Renal cortical epithelial cell (primary cell): ENCODE measurements around the gene HOXC5. TPM values are rescaled to one million over a fixed set of nuclear protein-coding genes. Genes with fewer than 3 reads are reported as not detected.
"Not testable (repeated sequence)": the region's sequence is repeated elsewhere in the genome, so short reads cannot be mapped to it uniquely, and the experiment has no call there.

ENCODE experiments used
- DNase-seq: peaks from one replicate; pipeline ENCODE4 v3.0.0-alpha.2; 2011; ENCODE audit warnings: low read depth
- total RNA-seq: library from RNA; depleted of rRNA; stranded (reverse); fragments of >200 nt; gene quantifications from 2 replicates; pipeline ENCODE4 v1.2.3, GENCODE V29; 2014

HOXC5 gene
- total RNA-seq, 1 donor from 2014 or later: 0.80 TPM

DNA sequence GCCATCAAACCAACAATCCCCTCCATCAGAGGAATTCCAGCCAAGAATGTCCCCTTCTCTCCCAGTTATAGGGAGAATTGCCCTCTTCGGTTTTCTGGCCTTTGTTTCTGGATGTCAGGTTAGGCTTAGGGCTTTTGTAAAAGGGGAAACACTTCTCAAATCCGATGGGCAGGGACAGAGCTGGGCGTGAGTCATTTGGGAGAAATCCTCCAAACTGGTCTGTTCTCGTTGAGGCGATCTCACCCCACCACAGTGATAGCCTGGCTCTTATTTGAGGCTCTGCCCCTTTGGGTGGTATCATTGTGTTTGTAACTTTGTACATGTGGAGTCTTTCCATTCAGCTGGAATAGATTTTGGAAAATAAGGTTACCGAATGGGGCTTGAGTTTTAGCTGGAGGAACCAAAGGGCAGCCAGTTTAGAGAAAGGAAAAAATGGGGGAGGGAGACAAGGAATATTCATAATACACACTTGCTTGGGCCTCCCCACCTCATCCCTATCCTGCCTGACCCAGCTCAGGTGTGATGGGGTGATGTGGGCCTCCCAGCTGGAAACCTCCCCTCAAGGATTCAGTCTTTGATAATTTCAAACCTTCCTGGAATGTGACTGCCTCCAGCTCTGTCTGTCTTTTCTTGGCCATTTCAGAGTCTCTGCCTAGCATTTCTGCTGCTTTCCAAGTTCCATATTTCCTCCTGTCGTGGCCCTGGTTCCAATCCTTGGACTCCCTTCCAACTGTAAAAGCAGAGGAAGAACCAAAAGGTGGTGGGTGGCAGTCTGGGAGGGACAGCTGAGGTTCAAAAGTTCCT lies 28.3 kb downstream of the HOXC5 start:
- no peak for DNase-seq

DNA sequence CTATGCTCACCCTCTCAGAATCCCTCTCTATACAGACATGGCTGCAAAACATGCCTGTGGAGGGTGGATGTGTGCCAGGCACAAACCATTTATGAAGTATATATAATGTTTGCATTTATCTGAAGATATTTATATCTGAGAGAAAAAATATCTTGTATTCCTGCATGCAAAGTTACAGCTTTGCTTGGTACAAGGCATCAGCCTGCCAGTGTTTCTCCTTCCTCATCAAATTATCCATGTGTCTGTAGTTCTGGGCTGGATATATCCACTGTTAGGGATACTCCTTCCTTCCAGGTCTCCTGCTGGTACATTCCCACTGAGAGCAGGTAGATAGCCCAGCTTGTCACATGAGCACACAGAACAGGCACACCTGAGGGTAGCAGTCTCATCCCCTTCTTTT lies 32.8 kb downstream of the HOXC5 start:
- DNase-seq: no peak

DNA sequence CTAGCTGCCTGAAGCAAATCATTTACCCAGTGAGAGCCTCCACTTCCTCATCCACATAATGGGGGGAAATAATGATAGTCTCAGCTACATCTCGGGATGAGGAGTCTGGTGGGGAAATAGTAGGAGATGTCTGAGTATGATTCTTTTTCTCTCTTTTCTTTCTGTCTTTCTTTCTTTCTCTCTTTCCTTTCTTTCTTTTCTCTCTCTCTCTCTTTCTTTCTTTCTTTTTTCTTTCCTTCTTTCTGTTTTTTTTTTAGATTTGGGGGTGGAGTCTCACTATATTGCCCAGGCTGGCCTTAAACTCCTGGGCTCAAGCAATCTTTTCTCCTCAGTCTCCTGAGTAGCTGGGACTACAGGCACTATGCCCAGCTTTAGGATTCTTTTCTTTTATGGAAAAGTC lies 33.6 kb downstream of the HOXC5 start:
- DNase-seq: no peak

DNA sequence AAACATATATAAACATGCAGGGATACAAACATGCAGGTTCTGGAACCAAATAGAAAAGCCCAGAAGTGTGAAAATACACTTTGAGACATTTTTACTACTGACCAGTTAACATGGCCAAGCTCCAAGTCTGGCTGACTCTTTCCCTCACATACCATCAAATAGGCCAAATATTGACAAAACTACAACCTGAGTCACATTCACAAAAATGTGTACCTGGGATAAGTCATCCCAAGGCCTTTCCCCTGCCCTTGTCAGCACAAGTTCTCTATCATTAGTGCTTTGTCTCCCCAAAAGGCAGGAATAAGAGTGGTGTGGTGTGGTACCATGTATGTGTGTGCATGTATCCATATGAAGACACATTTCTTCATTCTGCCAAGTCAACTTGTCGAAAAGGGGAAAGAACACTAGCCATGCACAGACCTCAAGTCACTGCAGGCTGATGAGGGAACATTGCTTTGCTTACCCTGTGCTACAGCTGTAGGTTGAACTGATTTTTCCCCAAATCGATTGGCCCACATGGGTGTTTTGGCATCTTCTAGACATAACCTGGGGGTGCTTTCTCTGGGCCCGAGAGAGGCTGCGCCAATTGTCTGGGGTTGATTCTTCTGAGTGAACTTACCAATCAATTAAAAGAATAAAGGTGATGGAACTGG lies 35.7 kb downstream of the HOXC5 start:
- no peak for DNase-seq

DNA sequence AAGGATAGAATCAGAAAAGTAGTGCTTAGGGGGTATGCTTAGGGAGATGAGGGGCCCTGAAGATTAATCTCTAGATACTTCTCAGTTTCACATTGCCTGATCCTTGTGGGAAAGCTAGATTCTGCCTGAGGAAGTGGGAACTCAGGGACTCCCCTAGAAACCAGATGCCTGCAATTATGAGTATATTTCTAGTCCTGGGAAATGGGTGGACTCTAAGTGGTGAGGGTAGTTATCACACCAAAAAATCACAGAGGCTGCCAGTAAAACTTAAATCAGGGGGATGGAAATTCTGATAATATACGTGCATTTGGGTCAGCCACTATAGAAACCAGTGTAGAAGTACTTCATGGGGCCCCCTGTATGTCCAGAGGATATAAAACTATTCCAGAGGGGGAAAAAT lies 39.1 kb downstream of the HOXC5 start:
- DNase-seq: no peak

DNA sequence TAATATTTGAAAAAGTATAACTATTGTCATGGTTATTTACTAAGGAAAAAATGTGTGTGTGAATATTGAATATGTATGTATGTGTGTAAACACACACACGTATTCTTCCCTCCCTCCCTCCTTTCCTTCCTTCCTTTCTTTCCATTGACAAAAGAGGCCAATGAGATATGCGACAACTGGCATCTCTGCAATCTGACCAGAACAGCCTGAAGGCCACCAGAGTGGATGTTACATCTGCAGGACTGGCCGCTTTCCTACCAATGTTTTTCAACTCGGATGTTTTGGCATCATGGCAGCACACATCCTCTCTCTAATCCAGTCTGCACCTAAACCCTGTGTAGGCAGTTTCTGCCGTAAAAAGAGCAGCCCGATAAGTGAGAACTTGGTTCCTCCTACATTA lies 41.5 kb downstream of the HOXC5 start:
- DNase-seq: no peak

DNA sequence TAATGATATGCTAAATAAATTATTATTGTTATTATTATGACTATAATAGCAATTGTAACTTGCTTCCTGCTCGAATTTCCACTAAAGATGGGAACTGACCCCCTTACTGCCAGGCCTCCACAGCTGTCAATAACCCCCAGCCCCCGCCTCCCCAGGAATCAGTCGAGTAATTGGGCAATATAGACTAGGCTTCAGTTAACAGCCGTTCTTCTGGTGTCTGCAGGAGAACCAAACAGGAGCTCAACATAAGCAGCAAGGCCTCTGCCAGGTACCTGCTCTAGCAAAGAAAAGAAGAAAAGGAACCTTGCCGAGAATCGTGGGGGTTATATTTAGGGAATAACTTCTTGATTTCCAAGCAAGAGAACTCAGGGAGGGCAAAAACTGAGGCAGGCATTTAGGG lies 42.6 kb downstream of the HOXC5 start:
- no peak for DNase-seq

DNA sequence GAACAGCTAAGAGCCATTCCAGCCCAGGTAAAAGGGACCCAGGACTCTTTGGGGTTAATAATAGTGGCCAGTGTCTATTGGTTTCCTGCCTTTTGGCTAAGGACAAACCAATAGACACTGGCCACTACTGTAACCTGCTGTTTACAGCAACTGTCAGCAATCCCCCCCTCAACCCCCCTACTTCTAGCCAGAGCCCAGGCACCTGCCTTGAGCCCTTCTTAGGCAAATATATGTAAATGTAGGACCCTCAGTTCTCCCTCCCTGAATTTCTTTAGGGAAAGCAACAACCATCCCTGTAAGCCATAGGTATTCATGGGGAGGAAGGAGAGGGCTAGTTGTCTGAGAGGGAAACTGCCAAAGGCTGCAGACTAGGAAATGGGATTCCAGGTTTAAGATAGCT lies 43.1 kb downstream of the HOXC5 start:
- no peak for DNase-seq

DNA sequence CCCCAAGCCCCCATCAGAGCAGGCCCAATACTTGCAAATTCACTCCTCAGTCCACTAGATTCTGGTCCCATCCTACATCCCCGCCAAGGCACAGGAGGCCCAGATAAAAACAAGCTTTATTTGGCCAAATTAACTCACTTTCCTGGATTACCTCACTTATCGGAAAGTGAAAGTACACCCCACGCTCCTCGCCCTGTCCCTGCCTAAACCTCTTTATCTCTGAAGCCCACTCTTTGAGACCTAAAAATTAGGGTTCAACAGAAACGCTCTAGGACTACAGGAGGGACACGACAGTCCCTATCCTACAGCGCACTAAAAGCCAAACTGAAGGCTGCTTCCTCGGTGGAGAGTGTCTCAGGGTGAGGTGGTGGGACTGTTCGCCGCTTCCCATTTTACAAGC lies 45.0 kb downstream of the HOXC5 start:
- not testable (repeated sequence) for DNase-seq

DNA sequence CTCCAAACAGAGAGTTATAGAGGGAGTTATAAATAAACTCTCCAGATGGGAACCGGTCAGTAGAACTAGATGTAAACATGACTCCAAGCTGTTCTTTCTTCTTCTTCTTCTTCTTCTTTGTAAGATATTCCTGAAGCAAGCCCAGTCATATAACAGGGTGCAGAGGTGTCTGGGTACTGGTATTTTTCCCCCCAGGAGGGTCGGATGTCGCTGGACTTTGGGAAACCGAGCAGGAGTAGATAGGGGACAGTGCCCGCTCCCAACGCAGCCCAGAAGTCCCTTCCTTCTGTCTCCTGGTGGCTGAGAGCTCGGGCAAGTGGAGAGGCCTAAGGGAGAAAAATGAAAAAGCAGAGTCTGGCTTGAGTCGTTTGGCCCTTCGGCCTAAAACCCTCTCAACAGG lies 46.3 kb downstream of the HOXC5 start:
- not testable (repeated sequence) for DNase-seq

DNA sequence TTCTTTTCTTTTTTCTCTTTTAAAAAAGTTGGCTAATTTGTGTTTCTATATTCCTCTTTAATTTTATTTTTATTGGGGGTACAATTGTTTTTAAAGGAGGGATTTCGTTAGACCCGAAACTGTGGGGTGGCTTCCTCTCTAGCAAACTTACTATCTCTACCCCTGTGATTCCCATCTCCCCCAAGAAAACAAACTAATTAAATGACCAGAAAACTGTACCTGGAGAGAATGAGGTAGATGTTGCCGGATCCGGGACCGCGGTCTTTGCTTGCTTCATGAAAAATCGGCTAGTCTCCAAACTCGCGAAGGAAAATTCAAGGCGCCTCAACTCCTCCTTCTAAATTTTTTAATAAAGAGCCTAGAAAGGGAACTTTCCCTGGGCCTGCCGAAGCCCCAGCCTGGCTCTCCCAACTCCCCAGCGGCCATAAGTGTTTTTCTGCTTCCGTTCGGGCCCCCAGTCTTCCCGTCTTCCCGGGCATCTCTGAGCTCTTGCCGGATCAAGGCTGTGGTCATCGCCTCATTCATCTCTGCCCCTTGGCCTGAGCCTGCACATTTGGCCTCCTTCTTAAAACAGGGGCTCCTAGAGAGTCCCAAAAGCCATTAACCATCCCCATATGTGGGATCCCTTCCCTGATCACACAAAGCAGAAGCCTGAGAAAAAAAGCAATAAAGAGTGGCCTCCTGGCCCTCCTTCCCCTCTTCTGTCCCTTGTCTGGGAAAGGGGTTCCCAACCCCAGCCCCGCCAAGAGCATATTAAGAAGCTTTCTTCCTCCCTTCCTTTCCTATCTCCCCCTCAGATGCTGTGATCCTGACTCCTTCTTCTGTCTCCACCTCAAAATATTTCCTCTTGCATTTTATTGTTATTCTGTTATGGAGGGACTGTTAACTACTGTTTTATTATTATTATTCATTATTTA lies 47.4 kb downstream of the HOXC5 start:
- not testable (repeated sequence) for DNase-seq

DNA sequence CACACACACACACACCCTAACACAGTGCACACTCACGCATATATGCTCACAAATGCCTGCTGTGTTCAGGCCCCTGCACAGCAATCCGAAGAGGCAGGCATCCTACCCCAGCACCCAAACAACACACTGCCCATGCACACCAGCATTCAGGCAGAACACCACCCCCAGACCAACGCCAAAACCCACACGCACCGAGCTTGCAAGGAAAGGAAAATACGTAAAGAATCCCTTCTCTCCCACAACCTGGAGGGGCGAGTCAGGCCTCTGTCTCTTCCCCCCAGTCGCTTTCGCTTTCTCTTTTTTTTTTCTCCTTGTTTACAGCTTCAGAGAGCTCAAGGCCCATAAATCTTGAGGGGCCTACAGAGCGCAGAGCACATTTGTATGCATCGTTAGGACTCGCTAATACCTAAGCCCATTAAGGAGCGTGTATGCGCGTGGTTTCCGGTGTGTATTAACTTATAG lies 48.2 kb downstream of the HOXC5 start:
- DNase-seq: peak; percentile 71

DNA sequence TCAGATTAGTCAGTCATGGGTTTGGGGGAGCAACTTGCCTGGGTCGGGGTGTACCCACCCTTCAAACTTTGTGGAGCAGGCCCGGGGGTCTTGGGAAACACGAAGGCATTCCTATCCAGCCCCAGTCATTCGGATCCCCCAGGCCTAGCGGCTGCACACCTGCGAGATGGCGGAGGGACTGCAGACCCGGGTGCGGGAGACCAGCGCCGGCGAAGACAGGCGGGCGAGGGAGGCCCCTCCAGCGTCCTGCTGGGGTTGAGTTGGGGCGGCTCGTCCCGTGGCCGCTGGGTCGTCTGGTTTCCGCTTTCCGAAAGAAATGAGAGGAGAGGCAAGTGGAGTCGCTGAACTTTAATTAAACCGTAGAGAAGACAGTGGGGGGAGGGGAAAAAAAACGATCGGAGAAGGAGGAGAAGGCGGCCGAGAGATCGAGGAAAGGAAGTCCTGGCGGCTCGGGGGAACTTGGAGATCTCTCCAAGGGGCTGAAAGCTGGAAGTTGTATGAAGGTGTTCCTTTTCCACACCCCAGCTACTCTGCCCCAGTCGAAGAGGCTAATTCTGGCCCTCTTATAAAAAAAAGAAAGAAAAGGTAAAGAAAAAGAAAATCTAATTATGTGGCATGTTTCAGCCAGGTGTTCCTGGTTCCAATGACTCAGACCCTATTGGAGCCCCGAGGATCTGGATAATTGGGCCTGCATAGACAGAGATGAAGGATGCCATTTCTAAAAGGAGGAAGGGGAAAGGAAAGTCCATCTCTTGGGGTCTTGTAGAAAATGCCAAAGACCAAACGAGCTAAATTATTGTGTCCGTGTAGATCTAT lies 48.9 kb downstream of the HOXC5 start:
- not testable (repeated sequence) for DNase-seq

DNA sequence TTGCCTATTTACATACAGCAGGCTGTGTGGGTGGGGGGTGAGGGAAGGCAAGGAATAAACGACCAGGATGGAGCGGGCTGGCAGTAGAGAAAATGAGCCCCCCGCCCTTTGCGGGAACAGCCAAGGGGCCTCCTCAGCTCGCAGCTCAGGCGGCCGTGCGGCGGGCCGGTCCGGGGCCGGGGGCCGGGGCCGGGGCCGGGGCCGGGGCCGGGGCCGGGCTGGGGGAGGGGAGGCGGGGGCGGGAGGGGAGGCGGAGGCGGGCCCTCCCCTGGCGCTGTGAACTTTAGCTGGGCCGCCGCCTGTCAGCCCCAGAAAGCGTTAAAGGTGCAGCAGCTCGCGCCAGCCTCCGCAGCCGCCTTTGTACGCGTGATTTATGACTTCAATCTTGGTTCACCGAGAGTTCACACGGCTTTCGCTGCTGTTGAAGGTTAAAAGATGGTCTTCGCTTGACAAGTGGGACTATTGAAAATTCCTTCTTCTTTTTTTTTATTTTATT lies 49.6 kb downstream of the HOXC5 start:
- DNase-seq: peak; percentile 38

Other genes with a start within 250 kb of the HOXC5 start
- gene HOXC13, start 94.2 kb upstream of the HOXC5 start, total RNA-seq: 0.15 TPM in 1 of 2 replicates, not detected in the other
- gene HOXC12, start 78.1 kb upstream of the HOXC5 start, total RNA-seq: not detected in 2 replicates
- gene HOXC11, start 59.9 kb upstream of the HOXC5 start, total RNA-seq: 0.69 and 1.7 TPM in 2 replicates
- 1.3 TPM in 1 of 2 replicates, not detected in the other for gene HOTAIR, start 58.1 kb upstream of the HOXC5 start, total RNA-seq
- 1.6 and 15.3 TPM in 2 replicates for gene HOXC10, start 47.9 kb upstream of the HOXC5 start, total RNA-seq
- 5.9 and 6.5 TPM in 2 replicates for gene HOXC9, start 32.9 kb upstream of the HOXC5 start, total RNA-seq
- 0.87 and 1.8 TPM in 2 replicates for gene HOXC8, start 24.1 kb upstream of the HOXC5 start, total RNA-seq
- gene HOXC6, start 4.6 kb upstream of the HOXC5 start, total RNA-seq: 0.35 and 6.0 TPM in 2 replicates
- gene HOXC4, start 20.8 kb downstream of the HOXC5 start, total RNA-seq: 0.52 and 1.5 TPM in 2 replicates
- 22.3 and 41.0 TPM in 2 replicates for gene SMUG1, start 155.9 kb downstream of the HOXC5 start, total RNA-seq
- 35.4 and 97.5 TPM in 2 replicates for gene CBX5, start 247.1 kb downstream of the HOXC5 start, total RNA-seq
- 324 and 386 TPM in 2 replicates for gene HNRNPA1, start 247.7 kb downstream of the HOXC5 start, total RNA-seq